Measurements from ENCODE around the gene ADRB2. TPM values are rescaled to one million over a fixed set of nuclear protein-coding genes. Genes with fewer than 3 reads are reported as not detected.

Gene ADRB2
- total RNA-seq, 2 donors from 2014 or later, result 6.8 to 29.0 TPM

DNA sequence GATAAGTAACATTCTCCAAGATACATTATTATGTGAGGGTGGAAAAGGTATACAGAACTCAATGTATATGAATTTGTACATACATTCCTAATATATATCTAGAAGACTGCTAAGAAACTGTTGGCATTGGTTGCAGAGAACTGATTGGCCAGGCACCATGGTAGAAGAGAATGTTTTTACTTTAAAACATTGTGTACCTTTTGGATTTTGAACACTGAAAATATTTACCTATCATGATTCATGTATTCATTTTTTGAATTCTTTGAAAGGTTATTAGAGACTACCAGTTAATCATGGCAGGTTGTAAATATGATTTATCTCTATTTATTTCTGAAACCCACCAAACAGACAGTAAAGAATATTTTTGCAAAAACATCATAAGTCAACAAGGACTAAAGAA, 41.2 kb upstream of the ADRB2 start:
- Histone ChIP-seq H3K27me3 (replicated peaks; ENCODE audit: insufficient read depth) (no peaks in the 10 kb centered on the region), H3K9me3 (no peaks in the 10 kb centered on the region), H3K36me3 (no peaks in the 10 kb centered on the region), H3K27ac (no peak overlapping the region), H3K4me1 (replicated peaks) (no peaks in the 10 kb centered on the region), H3K4me3 (no peak overlapping the region)
- TF ChIP-seq, protein P1, sequence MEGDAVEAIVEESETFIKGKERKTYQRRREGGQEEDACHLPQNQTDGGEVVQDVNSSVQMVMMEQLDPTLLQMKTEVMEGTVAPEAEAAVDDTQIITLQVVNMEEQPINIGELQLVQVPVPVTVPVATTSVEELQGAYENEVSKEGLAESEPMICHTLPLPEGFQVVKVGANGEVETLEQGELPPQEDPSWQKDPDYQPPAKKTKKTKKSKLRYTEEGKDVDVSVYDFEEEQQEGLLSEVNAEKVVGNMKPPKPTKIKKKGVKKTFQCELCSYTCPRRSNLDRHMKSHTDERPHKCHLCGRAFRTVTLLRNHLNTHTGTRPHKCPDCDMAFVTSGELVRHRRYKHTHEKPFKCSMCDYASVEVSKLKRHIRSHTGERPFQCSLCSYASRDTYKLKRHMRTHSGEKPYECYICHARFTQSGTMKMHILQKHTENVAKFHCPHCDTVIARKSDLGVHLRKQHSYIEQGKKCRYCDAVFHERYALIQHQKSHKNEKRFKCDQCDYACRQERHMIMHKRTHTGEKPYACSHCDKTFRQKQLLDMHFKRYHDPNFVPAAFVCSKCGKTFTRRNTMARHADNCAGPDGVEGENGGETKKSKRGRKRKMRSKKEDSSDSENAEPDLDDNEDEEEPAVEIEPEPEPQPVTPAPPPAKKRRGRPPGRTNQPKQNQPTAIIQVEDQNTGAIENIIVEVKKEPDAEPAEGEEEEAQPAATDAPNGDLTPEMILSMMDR (IDR thresholded peaks at IDR 0.05), result no peak
- no peak for TF ChIP-seq POLR2A (IDR thresholded peaks at IDR 0.05)
- no peak for TF ChIP-seq POLR2AphosphoS5 (IDR thresholded peaks at IDR 0.05)
- intact Hi-C loops (cut with DNase I), result no loop called here
- no peak for DNase-seq (ENCODE audit: low spot score)

DNA sequence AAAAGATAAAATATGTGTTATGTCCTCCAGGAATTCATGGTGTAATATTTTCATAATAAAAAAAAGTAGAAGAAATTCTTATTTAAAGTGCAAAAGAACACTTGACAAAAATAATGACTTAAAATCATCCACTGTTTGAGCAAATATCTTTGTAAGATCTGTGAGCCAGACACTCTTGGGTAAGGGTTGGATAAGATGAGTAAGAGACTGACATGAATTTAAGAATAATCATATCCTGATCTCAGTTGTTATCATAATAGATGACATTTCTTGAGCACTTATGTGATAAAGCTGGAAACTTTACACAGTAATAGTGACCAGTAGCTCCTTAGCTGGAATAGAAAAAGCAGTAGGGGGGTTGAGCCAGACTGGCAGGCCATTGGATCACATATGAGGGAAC, 40.0 kb upstream of the ADRB2 start:
- Histone ChIP-seq H3K9me3 (no peaks in the 10 kb centered on the region), H3K36me3 (no peaks in the 10 kb centered on the region), H3K4me3 (no peak overlapping the region), H3K4me1 (replicated peaks) (no peaks in the 10 kb centered on the region), H3K27ac (no peak overlapping the region), H3K27me3 (replicated peaks; ENCODE audit: insufficient read depth) (no peaks in the 10 kb centered on the region)
- intact Hi-C loops (cut with DNase I), result no loop called here
- TF ChIP-seq POLR2A (IDR thresholded peaks at IDR 0.05), result no peak
- TF ChIP-seq, protein P1 (IDR thresholded peaks at IDR 0.05), result no peak
- no peak for TF ChIP-seq POLR2AphosphoS5 (IDR thresholded peaks at IDR 0.05)
- no peak for DNase-seq (ENCODE audit: low spot score)

DNA sequence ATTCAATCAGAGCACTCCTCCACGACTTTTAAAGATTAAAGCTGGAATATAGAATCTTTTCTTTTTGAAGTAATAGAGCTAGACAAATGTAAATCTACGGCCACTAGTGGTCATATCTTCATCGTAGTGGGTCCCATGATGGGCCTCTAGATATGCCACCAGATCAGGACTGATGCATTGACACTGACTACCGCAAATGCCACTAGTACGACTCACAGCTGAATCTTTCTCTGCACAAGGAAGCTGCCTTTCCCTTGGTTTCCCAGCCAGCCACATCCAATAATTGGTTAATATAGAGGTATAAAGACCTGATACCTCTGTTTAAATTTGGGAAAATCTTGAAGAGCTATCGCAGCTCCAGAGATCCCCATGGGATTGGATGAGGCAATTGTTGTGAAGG, 37.8 kb upstream of the ADRB2 start:
- no peaks in the 10 kb centered on the region for H3K36me3 ChIP-seq
- H3K4me1 ChIP-seq (replicated peaks), result no peaks in the 10 kb centered on the region
- intact Hi-C loops (cut with DNase I), result no loop called here
- H3K9me3 ChIP-seq, result no peaks in the 10 kb centered on the region
- H3K4me3 ChIP-seq, result no peak overlapping the region
- H3K27ac ChIP-seq, result no peak overlapping the region
- no peaks in the 10 kb centered on the region for H3K27me3 ChIP-seq (replicated peaks; ENCODE audit: insufficient read depth)
- DNase-seq (ENCODE audit: low spot score), result no peak
- TF ChIP-seq POLR2A (IDR thresholded peaks at IDR 0.05), result no peak
- TF ChIP-seq, protein P1 (IDR thresholded peaks at IDR 0.05), result no peak
- TF ChIP-seq POLR2AphosphoS5 (IDR thresholded peaks at IDR 0.05), result no peak
- 87% methylated on average over 6 of the region's 6 CpGs for WGBS

DNA sequence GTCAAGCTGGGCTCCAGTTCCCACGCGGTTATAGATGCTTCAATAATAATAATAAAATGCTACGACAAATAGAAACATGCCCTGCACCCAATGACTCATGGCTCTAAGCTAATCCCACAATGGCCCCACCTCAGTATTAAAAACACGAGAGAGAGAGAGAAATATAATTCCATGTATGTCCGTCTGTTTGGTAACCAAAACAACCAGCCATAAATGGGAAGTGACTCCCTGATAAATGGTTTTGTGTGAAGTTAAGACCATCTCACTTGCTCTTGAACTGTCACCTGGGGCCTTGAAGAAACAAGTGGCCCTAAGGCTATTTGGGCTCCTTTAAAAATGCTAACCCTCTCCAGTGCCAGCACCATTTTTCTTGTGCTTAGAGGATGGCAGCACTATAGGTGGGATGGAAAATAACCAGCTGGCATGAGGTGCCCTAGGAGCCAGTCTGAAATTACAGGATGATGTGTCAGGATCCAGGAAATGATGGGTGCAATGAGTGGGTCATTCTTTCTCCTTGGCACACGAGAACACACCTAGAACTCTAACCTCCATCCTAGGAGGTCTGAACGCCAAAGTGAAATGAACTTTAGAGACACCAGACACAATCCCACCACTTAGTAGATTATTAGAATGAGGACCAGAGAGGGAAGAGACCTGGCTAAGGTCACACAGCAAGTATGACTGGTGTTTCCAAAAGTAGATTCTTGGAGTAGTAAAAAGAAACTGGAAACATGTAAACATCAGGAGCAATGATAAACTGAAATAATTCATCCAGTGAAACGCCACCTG, 35.7 kb upstream of the ADRB2 start:
- Histone ChIP-seq H3K27ac (no peak overlapping the region), H3K27me3 (replicated peaks; ENCODE audit: insufficient read depth) (no peaks in the 10 kb centered on the region), H3K4me3 (no peak overlapping the region), H3K36me3 (no peaks in the 10 kb centered on the region), H3K9me3 (no peaks in the 10 kb centered on the region), H3K4me1 (replicated peaks) (no peaks in the 10 kb centered on the region)
- no peak for DNase-seq (ENCODE audit: low spot score)
- intact Hi-C loops (cut with DNase I), result no loop called here
- WGBS, result 66% methylated on average over 8 of the region's 8 CpGs
- TF ChIP-seq, protein P1 (IDR thresholded peaks at IDR 0.05), result no peak
- TF ChIP-seq POLR2AphosphoS5 (IDR thresholded peaks at IDR 0.05), result no peak
- no peak for TF ChIP-seq POLR2A (IDR thresholded peaks at IDR 0.05)

DNA sequence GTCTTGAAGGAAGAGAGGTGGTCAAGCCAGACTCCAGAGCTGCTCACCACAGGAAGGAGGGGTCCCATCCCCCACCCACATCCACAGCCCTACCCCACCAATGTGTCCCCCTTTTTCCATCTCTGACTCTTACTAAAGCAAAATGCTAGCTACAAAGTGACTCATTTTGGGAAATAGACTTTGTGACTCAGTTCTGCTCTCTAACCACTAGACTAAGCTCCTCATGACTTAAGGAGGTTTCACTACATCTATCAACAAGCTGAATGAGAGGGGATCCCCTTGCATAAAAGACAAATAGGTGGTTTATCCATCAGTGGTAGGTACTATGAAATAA, 35.1 kb upstream of the ADRB2 start:
- Histone ChIP-seq H3K36me3 (no peaks in the 10 kb centered on the region), H3K27ac (no peak overlapping the region), H3K4me3 (no peak overlapping the region), H3K27me3 (replicated peaks; ENCODE audit: insufficient read depth) (no peaks in the 10 kb centered on the region), H3K4me1 (replicated peaks) (no peaks in the 10 kb centered on the region), H3K9me3 (no peaks in the 10 kb centered on the region)
- DNase-seq (ENCODE audit: low spot score), result no peak
- TF ChIP-seq POLR2A (IDR thresholded peaks at IDR 0.05), result no peak
- TF ChIP-seq, protein P1 (IDR thresholded peaks at IDR 0.05), result no peak
- no peak for TF ChIP-seq POLR2AphosphoS5 (IDR thresholded peaks at IDR 0.05)
- intact Hi-C loops (cut with DNase I), result no loop called here
